ENCODE data around the gene SLC25A6.
"Not testable (repeated sequence)": the region's sequence is repeated elsewhere in the genome, so short reads cannot be mapped to it uniquely, and the experiment has no call there.

The SLC25A6 gene

DNA sequence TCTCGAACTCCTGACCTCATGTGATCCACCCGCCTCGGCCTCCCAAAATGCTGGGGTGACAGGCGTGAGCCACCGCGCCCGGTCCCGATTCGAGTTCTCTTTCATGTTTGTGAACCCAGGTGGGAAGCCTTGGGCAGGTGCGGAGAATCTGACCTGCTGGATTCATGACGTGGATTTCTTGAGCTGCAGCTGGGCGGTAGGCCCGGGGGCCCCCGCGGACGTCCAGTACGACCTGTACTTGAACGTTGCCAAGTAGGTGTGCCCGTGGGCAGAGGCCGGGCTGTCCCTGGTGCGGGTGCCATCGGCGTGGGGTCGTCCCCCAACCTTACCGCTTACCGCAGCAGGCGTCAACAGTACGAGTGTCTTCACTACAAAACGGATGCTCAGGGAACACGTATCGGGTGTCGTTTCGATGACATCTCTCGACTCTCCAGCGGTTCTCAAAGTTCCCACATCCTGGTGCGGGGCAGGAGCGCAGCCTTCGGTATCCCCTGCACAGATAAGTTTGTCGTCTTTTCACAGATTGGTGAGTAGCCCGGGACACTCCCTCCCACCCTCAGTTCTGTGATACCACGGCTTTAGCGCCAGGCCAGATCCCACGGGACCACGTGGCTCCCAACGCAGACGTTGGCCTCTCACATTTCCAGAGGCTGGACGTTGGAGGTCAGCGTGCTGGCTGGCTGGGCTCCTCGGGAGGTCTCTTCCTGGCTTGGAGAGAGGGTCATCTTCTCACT is 39.8 kb downstream of the SLC25A6 start:
- DNase-seq = no peak

DNA sequence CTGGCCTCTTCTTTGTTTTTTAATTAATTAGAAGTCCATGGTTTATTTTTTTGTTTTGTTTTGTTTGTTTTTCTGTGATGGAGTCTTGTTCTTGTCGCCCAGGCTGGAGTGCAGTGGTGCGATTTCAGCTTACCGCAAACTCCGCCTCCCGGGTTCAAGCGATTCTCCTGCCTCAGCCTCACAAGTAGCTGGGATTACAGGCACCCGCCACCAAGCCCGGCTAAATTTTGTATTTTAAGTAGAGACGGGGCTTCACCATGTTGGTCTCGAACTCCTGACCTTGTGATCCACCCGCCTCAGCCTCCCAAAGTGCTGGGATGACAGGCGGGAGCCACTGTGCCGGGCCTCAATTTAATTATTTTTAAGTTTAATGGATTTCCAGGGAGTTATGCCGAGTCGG is 42.3 kb downstream of the SLC25A6 start:
- DNase-seq = not testable (repeated sequence)

- no peak for DNase-seq
Observed at GRCh38 chrX:1341545-1342184, 50.2 kb downstream of the SLC25A6 start.

- DNase-seq = peak; percentile 36
Observed at GRCh38 chrX:1336948-1337779, 54.7 kb downstream of the SLC25A6 start.

- peak; percentile 85 for DNase-seq
Observed at GRCh38 chrX:1336331-1336943, 55.5 kb downstream of the SLC25A6 start, which contains the start of gene IL3RA. IL3RA (plus strand) TSS chrX:1336785; CDS start chrX:1341766, 4,981 bp downstream.
